Measurements from ENCODE around the gene TJP3.

The TJP3 gene

GRCh38 chr19:3690551-3691371, 17.4 kb upstream of the TJP3 start:
- TF ChIP-seq MAX (IDR thresholded peaks at IDR 0.05) (no peak), YY1 (IDR thresholded peaks at IDR 0.05; ENCODE audit: low read depth) (no peak), NFIC (IDR thresholded peaks at IDR 0.05) (no peak), TEAD4 (IDR thresholded peaks at IDR 0.05) (no peak), CREB1 (IDR thresholded peaks at IDR 0.05; ENCODE audit: low read depth) (no peak), TAF1 (IDR thresholded peaks at IDR 0.05; ENCODE audit: low read depth) (no peak), CEBPB (IDR thresholded peaks at IDR 0.05) (no peak), USF1 (IDR thresholded peaks at IDR 0.05) (no peak), TCF12 (IDR thresholded peaks at IDR 0.05; ENCODE audit: low read depth) (no peak), EGR1 (IDR thresholded peaks at IDR 0.05) (no peak), EP300 (IDR thresholded peaks at IDR 0.05; ENCODE audit: borderline replicate concordance) (no peak), RAD21 (IDR thresholded peaks at IDR 0.05; ENCODE audit: low read depth) (no peak), REST (IDR thresholded peaks at IDR 0.05; ENCODE audit: low read depth) (no peak), ZBTB7A (IDR thresholded peaks at IDR 0.05; ENCODE audit: low read depth) (no peak), FOXM1 (IDR thresholded peaks at IDR 0.05; ENCODE audit: borderline replicate concordance, low read depth) (no peak)

GRCh38 chr19:3691372-3691716, 16.8 kb upstream of the TJP3 start:
- no peak for TF ChIP-seq EP300 (IDR thresholded peaks at IDR 0.05; ENCODE audit: borderline replicate concordance)
- TF ChIP-seq TEAD4 (IDR thresholded peaks at IDR 0.05): no peak
- TF ChIP-seq EGR1 (IDR thresholded peaks at IDR 0.05): no peak
- no peak for TF ChIP-seq CEBPB (IDR thresholded peaks at IDR 0.05)
- no peak for TF ChIP-seq CREB1 (IDR thresholded peaks at IDR 0.05; ENCODE audit: low read depth)
- TF ChIP-seq NFIC (IDR thresholded peaks at IDR 0.05): no peak

- TF ChIP-seq CREB1 (IDR thresholded peaks at IDR 0.05; ENCODE audit: low read depth) (no peak), CEBPB (IDR thresholded peaks at IDR 0.05) (no peak), YY1 (IDR thresholded peaks at IDR 0.05; ENCODE audit: low read depth) (no peak), FOXM1 (IDR thresholded peaks at IDR 0.05; ENCODE audit: borderline replicate concordance, low read depth) (no peak), ZBTB7A (IDR thresholded peaks at IDR 0.05; ENCODE audit: low read depth) (no peak), USF1 (IDR thresholded peaks at IDR 0.05) (no peak), NFIC (IDR thresholded peaks at IDR 0.05) (no peak), TEAD4 (IDR thresholded peaks at IDR 0.05) (no peak), REST (IDR thresholded peaks at IDR 0.05; ENCODE audit: low read depth) (no peak), EP300 (IDR thresholded peaks at IDR 0.05; ENCODE audit: borderline replicate concordance) (no peak), TCF12 (IDR thresholded peaks at IDR 0.05; ENCODE audit: low read depth) (no peak), MAX (IDR thresholded peaks at IDR 0.05) (no peak), EGR1 (IDR thresholded peaks at IDR 0.05) (no peak), TAF1 (IDR thresholded peaks at IDR 0.05; ENCODE audit: low read depth) (no peak), RAD21 (IDR thresholded peaks at IDR 0.05; ENCODE audit: low read depth) (no peak)
These were observed 16.5 kb upstream of the TJP3 start for GRCh38 chr19:3691726-3692125.

GRCh38 chr19:3692141-3693024, 15.8 kb upstream of the TJP3 start:
- no peak for TF ChIP-seq ZBTB7A (IDR thresholded peaks at IDR 0.05; ENCODE audit: low read depth)
- no peak for TF ChIP-seq MAX (IDR thresholded peaks at IDR 0.05)
- TF ChIP-seq USF1 (IDR thresholded peaks at IDR 0.05): no peak
- no peak for TF ChIP-seq TCF12 (IDR thresholded peaks at IDR 0.05; ENCODE audit: low read depth)
- TF ChIP-seq TAF1 (IDR thresholded peaks at IDR 0.05; ENCODE audit: low read depth): no peak
- TF ChIP-seq CREB1 (IDR thresholded peaks at IDR 0.05; ENCODE audit: low read depth): no peak
- no peak for TF ChIP-seq REST (IDR thresholded peaks at IDR 0.05; ENCODE audit: low read depth)
- no peak for TF ChIP-seq RAD21 (IDR thresholded peaks at IDR 0.05; ENCODE audit: low read depth)
- TF ChIP-seq CEBPB (IDR thresholded peaks at IDR 0.05): no peak
- no peak for TF ChIP-seq YY1 (IDR thresholded peaks at IDR 0.05; ENCODE audit: low read depth)
- TF ChIP-seq TEAD4 (IDR thresholded peaks at IDR 0.05): no peak
- no peak for TF ChIP-seq FOXM1 (IDR thresholded peaks at IDR 0.05; ENCODE audit: borderline replicate concordance, low read depth)
- no peak for TF ChIP-seq EGR1 (IDR thresholded peaks at IDR 0.05)
- TF ChIP-seq EP300 (IDR thresholded peaks at IDR 0.05; ENCODE audit: borderline replicate concordance): no peak
- TF ChIP-seq NFIC (IDR thresholded peaks at IDR 0.05): no peak
